DMS79 (cell line): Measurements from ENCODE around the gene NEK11.
A peak's percentile ranks its signal among the peaks of the same experiment; 100 is the strongest.

ENCODE experiments used
- DNase-seq: peaks from one replicate; lab custom pipeline; 2025; lab: John Stamatoyannopoulos, UW

The NEK11 gene

GRCh38 chr3:131224886-131225550 lies 198.3 kb downstream of the NEK11 start:
- no peak for DNase-seq

- no peak for DNase-seq
These were observed 201.8 kb downstream of the NEK11 start for GRCh38 chr3:131228522-131228921.

- DNase-seq = peak; percentile 93
These were observed 205.2 kb downstream of the NEK11 start for GRCh38 chr3:131231710-131232389.

GRCh38 chr3:131232711-131233267 lies 206.1 kb downstream of the NEK11 start:
- DNase-seq = no peak

GRCh38 chr3:131233900-131234668 lies 207.4 kb downstream of the NEK11 start:
- no peak for DNase-seq

- DNase-seq = no peak
These were observed 209.7 kb downstream of the NEK11 start for GRCh38 chr3:131236421-131236820.

GRCh38 chr3:131238496-131238895 lies 211.8 kb downstream of the NEK11 start:
- peak; percentile 34 for DNase-seq

GRCh38 chr3:131239267-131239666 lies 212.6 kb downstream of the NEK11 start:
- DNase-seq = no peak

- no peak for DNase-seq
These were observed 215.5 kb downstream of the NEK11 start for GRCh38 chr3:131242201-131242600.

- no peak for DNase-seq
These were observed 223.8 kb downstream of the NEK11 start for GRCh38 chr3:131250466-131250865.

- no peak for DNase-seq
These were observed 233.8 kb downstream of the NEK11 start for GRCh38 chr3:131260525-131260924.

- DNase-seq = no peak
These were observed 234.4 kb downstream of the NEK11 start for GRCh38 chr3:131261104-131261503.

- no peak for DNase-seq
These were observed 248.9 kb downstream of the NEK11 start for GRCh38 chr3:131275556-131275955.

GRCh38 chr3:131277836-131278497 lies 251.3 kb downstream of the NEK11 start:
- DNase-seq = no peak

GRCh38 chr3:131279577-131279976 lies 252.9 kb downstream of the NEK11 start:
- no peak for DNase-seq

- DNase-seq = no peak
These were observed 255.7 kb downstream of the NEK11 start for GRCh38 chr3:131282379-131282778.

- no peak for DNase-seq
These were observed 256.3 kb downstream of the NEK11 start for GRCh38 chr3:131282967-131283366.

- DNase-seq = no peak
These were observed 257.2 kb downstream of the NEK11 start for GRCh38 chr3:131283862-131284261.

- DNase-seq = no peak
These were observed 257.6 kb downstream of the NEK11 start for GRCh38 chr3:131284302-131284701.

GRCh38 chr3:131285456-131285855 lies 258.8 kb downstream of the NEK11 start:
- DNase-seq = no peak

- DNase-seq = no peak
These were observed 273.2 kb downstream of the NEK11 start for GRCh38 chr3:131299836-131300235.

GRCh38 chr3:131303848-131304247 lies 277.2 kb downstream of the NEK11 start:
- no peak for DNase-seq
